MM.1S (cell line): ENCODE measurements around the gene SPATA21.

ENCODE experiments used
- DNase-seq: peaks from one replicate; pipeline ENCODE4 v3.0.0-alpha.2; 2015
- H2AFZ ChIP-seq: fragments of 300-600 bp; sonication (generic); 2 replicates; pipeline ENCODE4 v1.6.0; 2016; ENCODE audit warnings: antibody characterized with exemption, low read length
- H3F3A ChIP-seq: fragments of 300-600 bp; sonication (generic); 2 replicates; pipeline ENCODE4 v1.6.1; 2016; ENCODE audit warnings: mild to moderate bottlenecking, antibody characterized with exemption, low read length, moderate library complexity, mixed read lengths; ENCODE audit not compliant: insufficient read depth
- H3K27ac ChIP-seq: fragments of 300-600 bp; sonication (generic); 2 replicates; pipeline ENCODE4 v1.5.1; 2016; ENCODE audit warnings: mild to moderate bottlenecking, low read length
- H3K27me3 ChIP-seq: fragments of 300-600 bp; sonication (generic); replicated peaks from 2 replicates; pipeline ENCODE4 v1.6.0; 2016; ENCODE audit warnings: low read length; ENCODE audit not compliant: insufficient read depth
- H3K36me3 ChIP-seq: fragments of 300-600 bp; sonication (generic); replicated peaks from 2 replicates; pipeline ENCODE4 v1.6.1; 2016; ENCODE audit warnings: mild to moderate bottlenecking, low read length, mixed read lengths; ENCODE audit not compliant: insufficient read depth
- H3K4me1 ChIP-seq: fragments of 300-600 bp; sonication (generic); 2 replicates; pipeline ENCODE4 v1.6.1; 2016; ENCODE audit warnings: low read length, mixed read lengths
- H3K4me2 ChIP-seq: fragments of 300-600 bp; sonication (generic); 2 replicates; pipeline ENCODE4 v1.6.0; 2016; ENCODE audit warnings: low read depth, low read length
- H3K4me3 ChIP-seq: fragments of 300-600 bp; sonication (generic); 2 replicates; pipeline ENCODE4 v1.5.1; 2016; ENCODE audit warnings: low read length, mixed read lengths
- H3K79me2 ChIP-seq: fragments of 300-600 bp; sonication (generic); 2 replicates; pipeline ENCODE4 v1.6.1; 2016; ENCODE audit warnings: mixed run types, low read length, mixed read lengths
- H3K9ac ChIP-seq: fragments of 300-600 bp; sonication (generic); 2 replicates; pipeline ENCODE4 v1.6.1; 2016; ENCODE audit warnings: low read length, mixed read lengths
- H3K9me2 ChIP-seq: fragments of 300-600 bp; sonication (generic); replicated peaks from 2 replicates; pipeline ENCODE4 v1.6.1; 2016; ENCODE audit warnings: mild to moderate bottlenecking, low read length, mixed read lengths; ENCODE audit not compliant: insufficient read depth
- H3K9me3 ChIP-seq: fragments of 300-600 bp; sonication (generic); replicated peaks from 2 replicates; pipeline ENCODE4 v1.6.1; 2016; ENCODE audit warnings: mild to moderate bottlenecking, low read length, mixed read lengths; ENCODE audit not compliant: insufficient read depth
- H4K20me1 ChIP-seq: fragments of 300-600 bp; sonication (generic); 2 replicates; pipeline ENCODE4 v1.6.1; 2016; ENCODE audit warnings: mild to moderate bottlenecking, low read length, moderate library complexity, mixed read lengths; ENCODE audit not compliant: insufficient read depth
- EZH2 ChIP-seq: fragments of 300-600 bp; sonication (generic); optimal IDR thresholded peaks from 2 replicates; pipeline ENCODE3; 2017; ENCODE audit warnings: low read depth, mild to moderate bottlenecking, antibody characterized with exemption, low read length, mixed read lengths
- EZH2phosphoT487 ChIP-seq: fragments of 300-600 bp; sonication (generic); IDR thresholded peaks from 2 replicates; pipeline ENCODE4 v1.6.1; 2018; ENCODE audit warnings: antibody characterized with exemption, low read length
- TF ChIP-seq, protein P1 (sequence below): fragments of 300-600 bp; sonication (generic); IDR thresholded peaks from 2 replicates; pipeline ENCODE4 v1.5.1; 2016; ENCODE audit warnings: antibody characterized with exemption, low read length, mixed read lengths

Gene SPATA21

GRCh38 chr1:16397120-16397519 is 40.1 kb downstream of the SPATA21 start:
- no peaks in the 10 kb centered on the region for H3K9me3 ChIP-seq
- no peak overlapping the region for H3K27ac ChIP-seq
- TF ChIP-seq EZH2 (no peak), EZH2phosphoT487 (no peak)
- TF ChIP-seq, protein P1, sequence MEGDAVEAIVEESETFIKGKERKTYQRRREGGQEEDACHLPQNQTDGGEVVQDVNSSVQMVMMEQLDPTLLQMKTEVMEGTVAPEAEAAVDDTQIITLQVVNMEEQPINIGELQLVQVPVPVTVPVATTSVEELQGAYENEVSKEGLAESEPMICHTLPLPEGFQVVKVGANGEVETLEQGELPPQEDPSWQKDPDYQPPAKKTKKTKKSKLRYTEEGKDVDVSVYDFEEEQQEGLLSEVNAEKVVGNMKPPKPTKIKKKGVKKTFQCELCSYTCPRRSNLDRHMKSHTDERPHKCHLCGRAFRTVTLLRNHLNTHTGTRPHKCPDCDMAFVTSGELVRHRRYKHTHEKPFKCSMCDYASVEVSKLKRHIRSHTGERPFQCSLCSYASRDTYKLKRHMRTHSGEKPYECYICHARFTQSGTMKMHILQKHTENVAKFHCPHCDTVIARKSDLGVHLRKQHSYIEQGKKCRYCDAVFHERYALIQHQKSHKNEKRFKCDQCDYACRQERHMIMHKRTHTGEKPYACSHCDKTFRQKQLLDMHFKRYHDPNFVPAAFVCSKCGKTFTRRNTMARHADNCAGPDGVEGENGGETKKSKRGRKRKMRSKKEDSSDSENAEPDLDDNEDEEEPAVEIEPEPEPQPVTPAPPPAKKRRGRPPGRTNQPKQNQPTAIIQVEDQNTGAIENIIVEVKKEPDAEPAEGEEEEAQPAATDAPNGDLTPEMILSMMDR: no peak
- H3K4me3 ChIP-seq: no peak overlapping the region
- 0 out of 2 replicates have a peak, but pooled peaks cover 3% of the 10 kb centered on the region for H3K36me3 ChIP-seq
- no peaks in the 10 kb centered on the region for H3K9me2 ChIP-seq
- H3K4me2 ChIP-seq: no peak overlapping the region
- no peak overlapping the region for H2AFZ ChIP-seq
- no peak for DNase-seq
- no peak overlapping the region for H3K9ac ChIP-seq
- no peaks in the 10 kb centered on the region for H3K4me1 ChIP-seq
- no peaks in the 10 kb centered on the region for H3F3A ChIP-seq
- H4K20me1 ChIP-seq: peaks cover 19% of the 10 kb centered on the region
- H3K79me2 ChIP-seq: peaks cover 24% of the 10 kb centered on the region
- H3K27me3 ChIP-seq: no peaks in the 10 kb centered on the region

DNA sequence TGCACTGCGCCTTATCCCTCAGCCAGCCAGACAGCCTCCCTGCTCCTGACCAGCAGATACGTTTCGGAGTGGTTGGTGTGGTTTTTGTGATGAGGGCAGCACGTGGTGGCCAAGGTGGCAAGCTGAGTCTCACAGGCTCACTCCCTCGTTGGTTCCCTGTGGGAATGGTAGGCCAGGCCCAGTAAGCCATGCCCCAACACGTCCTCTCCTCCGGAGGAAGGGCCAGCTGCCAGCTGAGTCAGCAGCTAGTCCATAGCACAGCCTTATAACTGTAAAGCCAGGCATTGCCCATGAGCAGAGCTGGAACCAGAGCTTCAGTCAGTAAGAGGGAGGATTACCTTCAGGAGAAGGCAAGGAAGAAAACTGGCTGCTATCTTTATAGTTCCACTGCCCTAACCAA is 40.6 kb downstream of the SPATA21 start:
- Histone ChIP-seq H3K9me2 (no peaks in the 10 kb centered on the region), H4K20me1 (peaks cover 24% of the 10 kb centered on the region), H3K79me2 (peaks cover 29% of the 10 kb centered on the region), H3K9me3 (no peaks in the 10 kb centered on the region), H3K4me3 (no peak overlapping the region), H3K4me2 (no peak overlapping the region), H3K27me3 (no peaks in the 10 kb centered on the region), H3K36me3 (0 out of 2 replicates have a peak, but pooled peaks cover 3% of the 10 kb centered on the region), H3K9ac (no peak overlapping the region), H2AFZ (no peak overlapping the region), H3F3A (no peaks in the 10 kb centered on the region), H3K4me1 (no peaks in the 10 kb centered on the region), H3K27ac (no peak overlapping the region)
- no peak for DNase-seq
- TF ChIP-seq, protein P1: no peak
- no peak for TF ChIP-seq EZH2phosphoT487
- no peak for TF ChIP-seq EZH2

- Histone ChIP-seq H3F3A (no peaks in the 10 kb centered on the region), H3K9me2 (no peaks in the 10 kb centered on the region), H3K9ac (no peak overlapping the region), H3K27me3 (no peaks in the 10 kb centered on the region), H3K79me2 (peaks cover 45% of the 10 kb centered on the region), H2AFZ (no peak overlapping the region), H4K20me1 (peaks cover 35% of the 10 kb centered on the region), H3K4me3 (no peak overlapping the region), H3K4me1 (no peaks in the 10 kb centered on the region), H3K9me3 (no peaks in the 10 kb centered on the region), H3K36me3 (peaks cover 3% of the 10 kb centered on the region; the same call in 1 of the 2 replicates), H3K4me2 (no peak overlapping the region), H3K27ac (no peak overlapping the region)
- no peak for DNase-seq
- TF ChIP-seq, protein P1: no peak
- TF ChIP-seq EZH2 (no peak), EZH2phosphoT487 (no peak)
These were observed 42.2 kb downstream of the SPATA21 start for GRCh38 chr1:16394977-16395376.
